Measurements from ENCODE around the gene NAT9. TPM values are rescaled to one million over a fixed set of nuclear protein-coding genes. Genes with fewer than 3 reads are reported as not detected.

The NAT9 gene
- total RNA-seq, 1 experiment from 2014 or later = 64.8 TPM

DNA sequence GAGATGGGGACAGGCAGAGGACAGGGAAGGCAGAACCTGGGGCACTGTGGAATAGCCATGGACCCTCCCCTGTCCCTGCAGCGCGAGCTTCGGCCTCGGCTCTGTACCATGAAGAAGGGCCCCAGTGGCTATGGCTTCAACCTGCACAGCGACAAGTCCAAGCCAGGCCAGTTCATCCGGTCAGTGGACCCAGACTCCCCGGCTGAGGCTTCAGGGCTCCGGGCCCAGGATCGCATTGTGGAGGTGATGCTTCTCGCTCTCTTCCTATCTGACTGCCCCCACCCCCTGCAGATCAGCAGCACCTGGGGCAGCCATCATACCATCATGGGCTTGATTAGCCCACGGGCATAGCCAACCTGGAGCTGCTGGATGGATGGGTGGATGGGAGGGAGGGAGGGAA is 14.2 kb downstream of the NAT9 start:
- TF ChIP-seq CTCF (IDR thresholded peaks at IDR 0.05; ENCODE audit: unreplicated experiment) = no peak
- Mint-ChIP-seq H3K27ac (ENCODE audit: low read depth, unreplicated experiment) (no peak overlapping the region), H3K4me3 (ENCODE audit: unreplicated experiment) (no peak overlapping the region), H3K4me1 (ENCODE audit: insufficient read depth, unreplicated experiment) (peaks cover 22% of the 10 kb centered on the region), H3K36me3 (ENCODE audit: insufficient read depth, unreplicated experiment) (peaks cover 4% of the 10 kb centered on the region), H3K9me3 (ENCODE audit: unreplicated experiment) (no peaks in the 10 kb centered on the region), H3K27me3 (ENCODE audit: insufficient read depth, unreplicated experiment) (no peaks in the 10 kb centered on the region)
- CTCF ChIA-PET = interaction anchor here (0.6 to 7.8 kb wide), 4 partner anchors 9 to 267 kb away, joined by 4 to 60 read pairs (median 20); no protein-coding TSS in a partner anchor
- POLR2A ChIA-PET = interaction anchor here (0.7 to 4.7 kb wide), 2 partner anchors 12 to 443 kb away, joined by 3 to 29 read pairs; partner anchors contain the start of gene NUP85
- intact Hi-C loops (cut with micrococcal nuclease) = no loop called here
- BruUV-seq (replicated peaks) = no TSS peak
- no peak for DNase-seq (ENCODE audit: unreplicated experiment)

DNA sequence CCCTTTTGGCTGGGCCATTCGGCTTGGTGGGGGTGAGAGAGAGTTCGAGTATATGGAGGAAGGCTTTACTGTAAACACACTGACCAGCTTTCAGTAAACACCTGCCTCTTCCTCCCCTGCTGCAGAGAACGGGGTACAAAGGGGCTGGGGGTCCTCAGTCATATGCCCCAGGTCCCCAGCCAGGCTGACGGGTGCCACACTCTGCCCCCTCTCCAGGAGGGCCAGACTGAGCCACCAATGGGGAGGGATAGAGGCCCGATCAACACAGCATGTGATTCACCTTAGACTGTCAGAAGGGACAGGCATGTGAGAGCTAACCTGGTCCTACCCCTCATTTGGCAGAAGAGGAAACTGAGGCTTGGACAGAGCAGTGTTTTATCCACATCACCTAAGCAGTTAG is 14.7 kb downstream of the NAT9 start:
- CTCF ChIA-PET = interaction anchor here (0.6 to 7.8 kb wide), 4 partner anchors 9 to 267 kb away, joined by 4 to 60 read pairs (median 20); no protein-coding TSS in a partner anchor
- peak overlapping the region; percentile 59 for H3K27ac Mint-ChIP-seq (ENCODE audit: low read depth, unreplicated experiment)
- DNase-seq (ENCODE audit: unreplicated experiment) = no peak
- H3K27me3 Mint-ChIP-seq (ENCODE audit: insufficient read depth, unreplicated experiment) = no peaks in the 10 kb centered on the region
- peaks cover 4% of the 10 kb centered on the region for H3K36me3 Mint-ChIP-seq (ENCODE audit: insufficient read depth, unreplicated experiment)
- BruUV-seq (replicated peaks) = no TSS peak
- POLR2A ChIA-PET = interaction anchor here (4.7 kb wide), 1 partner anchor 11 kb away, joined by 29 read pairs; no protein-coding TSS in a partner anchor
- no peaks in the 10 kb centered on the region for H3K9me3 Mint-ChIP-seq (ENCODE audit: unreplicated experiment)
- TF ChIP-seq CTCF (IDR thresholded peaks at IDR 0.05; ENCODE audit: unreplicated experiment) = no peak
- H3K4me1 Mint-ChIP-seq (ENCODE audit: insufficient read depth, unreplicated experiment) = peaks cover 24% of the 10 kb centered on the region
- intact Hi-C loops (cut with micrococcal nuclease) = no loop called here
- H3K4me3 Mint-ChIP-seq (ENCODE audit: unreplicated experiment) = no peak overlapping the region

GRCh38 chr17:74760404-74761105 is 15.6 kb downstream of the NAT9 start:
- Mint-ChIP-seq H3K9me3 (ENCODE audit: unreplicated experiment) (no peaks in the 10 kb centered on the region), H3K27me3 (ENCODE audit: insufficient read depth, unreplicated experiment) (no peaks in the 10 kb centered on the region), H3K27ac (ENCODE audit: low read depth, unreplicated experiment) (peak overlapping the region; percentile 59), H3K36me3 (ENCODE audit: insufficient read depth, unreplicated experiment) (peaks cover 4% of the 10 kb centered on the region), H3K4me3 (ENCODE audit: unreplicated experiment) (no peak overlapping the region), H3K4me1 (ENCODE audit: insufficient read depth, unreplicated experiment) (peaks cover 24% of the 10 kb centered on the region)
- BruUV-seq (replicated peaks) = no TSS peak
- TF ChIP-seq CTCF (IDR thresholded peaks at IDR 0.05; ENCODE audit: unreplicated experiment) = no peak
- CTCF ChIA-PET = interaction anchor here (0.6 to 7.8 kb wide), 7 partner anchors 10 to 245 kb away, joined by 3 to 60 read pairs (median 7); partner anchors contain the start of gene NAT9
- POLR2A ChIA-PET = interaction anchor here (0.6 to 4.7 kb wide), 4 partner anchors 10 to 16 kb away, joined by 4 to 29 read pairs (median 20); partner anchors contain the start of gene NAT9
- intact Hi-C loops (cut with micrococcal nuclease) = no loop called here
- no peak for DNase-seq (ENCODE audit: unreplicated experiment)

GRCh38 chr17:74759941-74760340 is 16.2 kb downstream of the NAT9 start:
- CTCF ChIA-PET = interaction anchor here (1.4 to 7.8 kb wide), 5 partner anchors 10 to 102 kb away, joined by 7 to 60 read pairs (median 8); partner anchors contain the start of gene NAT9
- Mint-ChIP-seq H3K4me3 (ENCODE audit: unreplicated experiment) (no peak overlapping the region), H3K27me3 (ENCODE audit: insufficient read depth, unreplicated experiment) (no peaks in the 10 kb centered on the region), H3K36me3 (ENCODE audit: insufficient read depth, unreplicated experiment) (peaks cover 4% of the 10 kb centered on the region), H3K4me1 (ENCODE audit: insufficient read depth, unreplicated experiment) (peaks cover 24% of the 10 kb centered on the region), H3K9me3 (ENCODE audit: unreplicated experiment) (no peaks in the 10 kb centered on the region), H3K27ac (ENCODE audit: low read depth, unreplicated experiment) (no peak overlapping the region)
- intact Hi-C loops (cut with micrococcal nuclease) = no loop called here
- POLR2A ChIA-PET = interaction anchor here (0.6 to 4.7 kb wide), 4 partner anchors 10 to 1450 kb away, joined by 3 to 29 read pairs (median 20); partner anchors contain the start of gene NAT9
- no peak for DNase-seq (ENCODE audit: unreplicated experiment)
- no TSS peak for BruUV-seq (replicated peaks)
- TF ChIP-seq CTCF (IDR thresholded peaks at IDR 0.05; ENCODE audit: unreplicated experiment) = no peak
